Stimulated activated effector memory CD8-positive, alpha-beta T cell treated with anti-CD3 and anti-CD28 coated beads, Interleukin-12 subunit alpha, Interleukin-12 subunit beta, amount 100 ng/mL, for 72 hours (primary cell): Measurements from ENCODE around the gene CATSPER3.

Experiments used
- ATAC-seq: fragments of 150-1000 bp; cut with Tn5 transposase; 2 replicates; pipeline ENCODE4 v1.10.0; 2021
- DNase-seq, 2 donors: peaks; one replicate each; pipeline ENCODE4 v3.0.0; 2021 to 2022; ENCODE audit warnings: low spot score in 2 of 2
- H3K27ac Mint-ChIP-seq: one replicate; pipeline ENCODE4 v1.8.0; 2022; ENCODE audit warnings: mild to moderate bottlenecking, mixed read lengths
- H3K36me3 Mint-ChIP-seq: one replicate; pipeline ENCODE4 v1.8.0; 2022; ENCODE audit warnings: mild to moderate bottlenecking, mixed read lengths
- H3K4me1 Mint-ChIP-seq: one replicate; pipeline ENCODE4 v1.8.0; 2022; ENCODE audit warnings: mixed read lengths
- H3K4me3 Mint-ChIP-seq: one replicate; pipeline ENCODE4 v1.8.0; 2022; ENCODE audit warnings: mild to moderate bottlenecking, mixed read lengths
- H3K9me3 Mint-ChIP-seq: one replicate; pipeline ENCODE4 v1.8.0; 2022; ENCODE audit warnings: mixed read lengths

Gene CATSPER3

GRCh38 chr5:134967607-134968006 is at the start of gene CATSPER3:
TSS of gene CATSPER3 (plus strand) at chr5:134967907. CDS start at chr5:134967992, 85 bp downstream.
- ATAC-seq (no peak), DNase-seq (no peak)
- Mint-ChIP-seq H3K36me3 (peaks cover 6% of the 10 kb centered on the region), H3K4me1 (peaks cover 6% of the 10 kb centered on the region), H3K9me3 (no peaks in the 10 kb centered on the region), H3K27ac (no peak within 1 kb of the TSS), H3K4me3 (no peak within 1 kb of the TSS)

- H3K4me1 Mint-ChIP-seq, result peaks cover 24% of the 10 kb centered on the region
- no peaks in the 10 kb centered on the region for H3K9me3 Mint-ChIP-seq
- DNase-seq (no peak), ATAC-seq (no peak)
- H3K27ac Mint-ChIP-seq, result no peak overlapping the region
- peaks cover 23% of the 10 kb centered on the region for H3K36me3 Mint-ChIP-seq
- H3K4me3 Mint-ChIP-seq, result no peak overlapping the region
These were observed 48.8 kb upstream of the CATSPER3 start for GRCh38 chr5:134918861-134919260.

- no peak overlapping the region for H3K4me3 Mint-ChIP-seq
- H3K4me1 Mint-ChIP-seq, result peaks cover 24% of the 10 kb centered on the region
- H3K36me3 Mint-ChIP-seq, result peaks cover 23% of the 10 kb centered on the region
- H3K27ac Mint-ChIP-seq, result peak overlapping the region; percentile 84
- no peak for DNase-seq
- ATAC-seq, result no peak
- H3K9me3 Mint-ChIP-seq, result no peaks in the 10 kb centered on the region
These were observed 46.7 kb upstream of the CATSPER3 start for GRCh38 chr5:134920848-134921575.

- peaks cover 12% of the 10 kb centered on the region for H3K36me3 Mint-ChIP-seq
- H3K4me1 Mint-ChIP-seq, result no peaks in the 10 kb centered on the region
- DNase-seq (no peak), ATAC-seq (no peak)
- no peak overlapping the region for H3K4me3 Mint-ChIP-seq
- no peaks in the 10 kb centered on the region for H3K9me3 Mint-ChIP-seq
- H3K27ac Mint-ChIP-seq, result no peak overlapping the region
These were observed 35.2 kb upstream of the CATSPER3 start for GRCh38 chr5:134932508-134932907.

- ATAC-seq, result no peak
- Mint-ChIP-seq H3K36me3 (peaks cover 12% of the 10 kb centered on the region), H3K4me3 (no peak overlapping the region), H3K9me3 (no peaks in the 10 kb centered on the region), H3K27ac (no peak overlapping the region), H3K4me1 (no peaks in the 10 kb centered on the region)
- no peak for DNase-seq
These were observed 33.5 kb upstream of the CATSPER3 start for GRCh38 chr5:134934202-134934601.

GRCh38 chr5:134935711-134936602 is 31.8 kb upstream of the CATSPER3 start:
- Mint-ChIP-seq H3K4me1 (no peaks in the 10 kb centered on the region), H3K27ac (peak overlapping the region; percentile 19), H3K9me3 (no peaks in the 10 kb centered on the region), H3K36me3 (peaks cover 16% of the 10 kb centered on the region), H3K4me3 (no peak overlapping the region)
- ATAC-seq (no peak), DNase-seq (no peak)

GRCh38 chr5:134937526-134937925 is 30.2 kb upstream of the CATSPER3 start:
- no peak for DNase-seq
- no peak for ATAC-seq
- Mint-ChIP-seq H3K4me1 (no peaks in the 10 kb centered on the region), H3K27ac (no peak overlapping the region), H3K36me3 (peaks cover 12% of the 10 kb centered on the region), H3K9me3 (no peaks in the 10 kb centered on the region), H3K4me3 (no peak overlapping the region)

- no peak for ATAC-seq
These were observed 29.7 kb upstream of the CATSPER3 start for GRCh38 chr5:134938030-134938429.

GRCh38 chr5:134939500-134939899 is 28.2 kb upstream of the CATSPER3 start:
- H3K4me3 Mint-ChIP-seq, result no peak overlapping the region
- no peaks in the 10 kb centered on the region for H3K9me3 Mint-ChIP-seq
- H3K36me3 Mint-ChIP-seq, result peaks cover 8% of the 10 kb centered on the region
- no peak for DNase-seq
- no peak for ATAC-seq
- H3K27ac Mint-ChIP-seq, result no peak overlapping the region
- no peaks in the 10 kb centered on the region for H3K4me1 Mint-ChIP-seq

More at GRCh38 chr5:134938030-134938429, 29.7 kb upstream of the CATSPER3 start:
- Mint-ChIP-seq H3K4me1 (no peaks in the 10 kb centered on the region), H3K27ac (no peak overlapping the region), H3K4me3 (no peak overlapping the region), H3K36me3 (peaks cover 8% of the 10 kb centered on the region), H3K9me3 (no peaks in the 10 kb centered on the region)
- DNase-seq, result no peak

- DNase-seq, result no peak
- ATAC-seq, result no peak
- no peak overlapping the region for H3K27ac Mint-ChIP-seq
- H3K9me3 Mint-ChIP-seq, result no peaks in the 10 kb centered on the region
- H3K4me3 Mint-ChIP-seq, result no peak overlapping the region
- no peaks in the 10 kb centered on the region for H3K4me1 Mint-ChIP-seq
- H3K36me3 Mint-ChIP-seq, result peaks cover 8% of the 10 kb centered on the region
These were observed 24.2 kb upstream of the CATSPER3 start for GRCh38 chr5:134943547-134943946.

- Mint-ChIP-seq H3K4me1 (no peaks in the 10 kb centered on the region), H3K36me3 (peaks cover 6% of the 10 kb centered on the region)
These were observed 23.1 kb upstream of the CATSPER3 start for GRCh38 chr5:134944630-134945029.

GRCh38 chr5:134945041-134945440 is 22.7 kb upstream of the CATSPER3 start:
- Mint-ChIP-seq H3K27ac (no peak overlapping the region), H3K9me3 (no peaks in the 10 kb centered on the region), H3K36me3 (peaks cover 2% of the 10 kb centered on the region), H3K4me1 (no peaks in the 10 kb centered on the region), H3K4me3 (no peak overlapping the region)
- ATAC-seq, result no peak
- DNase-seq, result no peak

More at GRCh38 chr5:134944630-134945029, 23.1 kb upstream of the CATSPER3 start:
- Mint-ChIP-seq H3K9me3 (no peaks in the 10 kb centered on the region), H3K4me3 (no peak overlapping the region), H3K27ac (no peak overlapping the region)
- no peak for ATAC-seq
- DNase-seq, result no peak

GRCh38 chr5:134948911-134949310 is 18.8 kb upstream of the CATSPER3 start:
- H3K27ac Mint-ChIP-seq, result no peak overlapping the region
- no peaks in the 10 kb centered on the region for H3K9me3 Mint-ChIP-seq
- DNase-seq (no peak), ATAC-seq (no peak)
- H3K36me3 Mint-ChIP-seq, result no peaks in the 10 kb centered on the region
- H3K4me1 Mint-ChIP-seq, result no peaks in the 10 kb centered on the region
- no peak overlapping the region for H3K4me3 Mint-ChIP-seq

GRCh38 chr5:134949316-134949715 is 18.4 kb upstream of the CATSPER3 start:
- Mint-ChIP-seq H3K4me3 (no peak overlapping the region), H3K4me1 (no peaks in the 10 kb centered on the region), H3K27ac (no peak overlapping the region), H3K36me3 (no peaks in the 10 kb centered on the region), H3K9me3 (peaks cover 3% of the 10 kb centered on the region)
- DNase-seq, result no peak
- ATAC-seq, result no peak

GRCh38 chr5:134957920-134958608 is 9.6 kb upstream of the CATSPER3 start:
- Mint-ChIP-seq H3K4me1 (no peaks in the 10 kb centered on the region), H3K36me3 (peaks cover 14% of the 10 kb centered on the region), H3K27ac (peak overlapping the region; percentile 41), H3K9me3 (peaks cover 7% of the 10 kb centered on the region), H3K4me3 (no peak overlapping the region)
- DNase-seq (no peak), ATAC-seq (no peak)
